GM10248 (cell line): ENCODE results near the gene GPR146.

ENCODE experiments used
- CTCF ChIA-PET: fragments of 300-600 bp; sonication (Branson Sonifier 250); formaldehyde crosslinking; extraction: SDS; loops from one replicate; lab custom pipeline; 2021; ENCODE audit warnings: antibody characterized with exemption; lab: Yijun Ruan, JAX
- POLR2A ChIA-PET: fragments of 350-650 bp; sonication (Branson Sonifier 250); formaldehyde crosslinking; extraction: SDS; loops from one replicate; lab custom pipeline; 2020; ENCODE audit warnings: antibody characterized with exemption; lab: Yijun Ruan, JAX
- DNase-seq: peaks from one replicate; pipeline ENCODE4 v3.0.0; 2012; ENCODE audit errors: extremely low spot score
- TF ChIP-seq, protein P1 (sequence below): IDR thresholded peaks from 2 replicates; pipeline ENCODE4 v1.5.1; 2012; ENCODE audit warnings: mild to moderate bottlenecking, low read depth; ENCODE audit errors: extremely low read depth, missing control alignments, control extremely low read depth

The GPR146 gene

DNA sequence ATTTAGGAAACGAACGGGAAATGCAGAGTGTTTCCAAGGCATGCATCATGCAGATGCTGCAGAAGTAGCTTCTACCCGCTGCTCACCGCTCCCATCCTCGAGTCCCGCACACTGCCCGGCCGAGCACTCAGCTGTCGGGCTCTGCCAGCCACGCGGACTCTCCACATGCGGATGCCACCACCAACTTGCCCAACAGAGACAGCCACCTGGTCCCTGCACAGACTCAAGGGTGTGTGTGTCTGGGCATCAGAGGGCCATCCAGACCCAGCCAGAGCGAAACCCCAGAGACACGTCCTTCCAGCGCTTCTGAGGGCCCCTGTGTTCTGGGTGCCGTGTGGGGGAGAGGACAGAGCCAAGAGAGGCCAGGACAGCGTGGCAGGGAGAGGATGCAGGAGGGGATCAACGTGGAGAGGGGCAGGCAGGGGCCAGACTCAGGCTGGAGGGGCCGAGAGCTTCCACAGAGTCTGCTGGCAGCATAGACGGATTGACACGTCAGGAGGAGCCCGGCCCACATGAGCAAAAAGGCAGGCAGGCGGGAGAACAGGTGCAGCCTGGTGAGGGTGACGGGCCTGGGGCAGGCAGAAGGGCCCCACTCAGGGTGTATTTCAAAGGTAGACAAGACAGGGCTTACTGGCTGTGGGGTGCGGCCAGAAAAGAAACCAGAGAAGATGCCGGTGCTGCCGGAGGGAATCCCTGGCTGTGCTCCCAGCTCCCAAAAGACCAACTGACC lies 61.9 kb downstream of the GPR146 start:
- POLR2A ChIA-PET: no interaction called here
- CTCF ChIA-PET: interaction anchor here (1.0 to 9.4 kb wide), 2 partner anchors 19 to 62 kb away, joined by 3 to 73 read pairs; partner anchors contain the start of genes GPER1 and GPR146
- TF ChIP-seq, protein P1, sequence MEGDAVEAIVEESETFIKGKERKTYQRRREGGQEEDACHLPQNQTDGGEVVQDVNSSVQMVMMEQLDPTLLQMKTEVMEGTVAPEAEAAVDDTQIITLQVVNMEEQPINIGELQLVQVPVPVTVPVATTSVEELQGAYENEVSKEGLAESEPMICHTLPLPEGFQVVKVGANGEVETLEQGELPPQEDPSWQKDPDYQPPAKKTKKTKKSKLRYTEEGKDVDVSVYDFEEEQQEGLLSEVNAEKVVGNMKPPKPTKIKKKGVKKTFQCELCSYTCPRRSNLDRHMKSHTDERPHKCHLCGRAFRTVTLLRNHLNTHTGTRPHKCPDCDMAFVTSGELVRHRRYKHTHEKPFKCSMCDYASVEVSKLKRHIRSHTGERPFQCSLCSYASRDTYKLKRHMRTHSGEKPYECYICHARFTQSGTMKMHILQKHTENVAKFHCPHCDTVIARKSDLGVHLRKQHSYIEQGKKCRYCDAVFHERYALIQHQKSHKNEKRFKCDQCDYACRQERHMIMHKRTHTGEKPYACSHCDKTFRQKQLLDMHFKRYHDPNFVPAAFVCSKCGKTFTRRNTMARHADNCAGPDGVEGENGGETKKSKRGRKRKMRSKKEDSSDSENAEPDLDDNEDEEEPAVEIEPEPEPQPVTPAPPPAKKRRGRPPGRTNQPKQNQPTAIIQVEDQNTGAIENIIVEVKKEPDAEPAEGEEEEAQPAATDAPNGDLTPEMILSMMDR: no peak
- DNase-seq: no peak

DNA sequence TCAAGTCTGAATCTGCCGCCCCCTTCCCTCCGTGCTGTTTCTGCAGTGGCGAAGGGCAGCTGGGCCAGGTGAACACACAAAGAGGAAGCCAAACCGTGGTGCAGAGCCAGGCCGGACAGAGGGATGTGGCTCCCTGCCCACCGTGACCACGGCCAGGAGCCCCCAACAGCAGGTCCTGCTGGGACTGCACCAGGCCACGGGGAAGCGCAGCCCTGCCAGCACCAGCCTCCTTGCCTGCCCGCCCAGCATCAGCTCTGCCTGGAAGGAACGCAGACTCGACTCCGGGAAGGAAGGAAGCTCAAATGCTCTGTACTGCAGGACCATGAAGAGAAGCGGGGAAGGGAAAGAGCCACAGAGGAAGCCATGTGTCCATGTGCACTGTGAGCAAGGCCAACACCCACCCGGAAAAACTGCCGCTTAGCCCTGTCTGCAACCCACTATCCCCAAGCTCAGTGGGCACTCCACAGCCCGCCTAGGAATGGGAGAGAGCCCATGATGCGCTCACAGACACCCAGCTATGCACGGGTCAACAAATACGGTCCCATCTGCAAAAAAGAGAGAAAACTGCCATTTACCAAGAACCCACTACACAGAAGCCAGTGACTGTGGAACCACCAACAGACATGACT lies 62.6 kb downstream of the GPR146 start:
- CTCF ChIA-PET: interaction anchor here (0.9 to 9.4 kb wide), 3 partner anchors 20 to 113 kb away, joined by 3 to 73 read pairs (median 3); partner anchors contain the start of genes GPER1 and GPR146

DNA sequence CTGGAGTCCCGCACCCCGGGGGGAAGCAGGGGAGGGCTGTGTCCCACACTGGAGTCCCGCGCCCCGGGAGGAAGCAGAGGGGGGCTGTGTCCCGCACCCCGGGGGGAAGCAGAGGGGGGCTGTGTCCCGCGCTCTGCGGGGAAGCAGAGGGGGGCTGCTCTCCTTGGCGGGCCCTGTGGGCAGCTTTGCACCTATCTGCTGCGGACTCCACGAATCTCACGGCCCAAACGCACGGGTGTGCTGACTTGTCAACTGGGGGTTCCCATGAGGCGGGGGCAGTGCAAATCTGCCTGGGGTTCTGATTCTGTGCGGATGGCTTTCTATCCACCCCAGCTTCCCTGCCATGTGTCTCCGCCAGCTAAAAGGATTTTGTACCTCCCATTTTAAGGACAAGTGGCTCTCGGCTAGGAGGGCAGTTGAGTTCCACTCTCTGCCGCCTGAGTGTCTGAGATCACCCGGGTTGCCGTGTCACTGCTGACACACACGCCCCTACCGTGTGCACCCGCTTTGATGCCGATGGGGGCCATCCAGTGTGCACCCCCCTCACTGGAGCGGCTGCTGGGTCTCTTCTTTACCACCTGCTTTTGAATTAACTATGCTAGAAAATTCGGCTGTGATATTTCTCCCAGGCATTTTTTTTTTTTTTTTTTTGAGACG lies 64.0 kb downstream of the GPR146 start:
- no peak for DNase-seq
- POLR2A ChIA-PET: no interaction called here
- CTCF ChIA-PET: interaction anchor here (0.7 to 1.2 kb wide), 2 partner anchors 12 to 17 kb away, joined by 3 read pairs; no protein-coding TSS in a partner anchor
- TF ChIP-seq, protein P1: no peak

More for the DNA sequence above, 62.6 kb downstream of the GPR146 start:
- no peak for DNase-seq
- POLR2A ChIA-PET: no interaction called here
- TF ChIP-seq, protein P1: no peak
